ENCODE results near the gene FAM174B.

DNA sequence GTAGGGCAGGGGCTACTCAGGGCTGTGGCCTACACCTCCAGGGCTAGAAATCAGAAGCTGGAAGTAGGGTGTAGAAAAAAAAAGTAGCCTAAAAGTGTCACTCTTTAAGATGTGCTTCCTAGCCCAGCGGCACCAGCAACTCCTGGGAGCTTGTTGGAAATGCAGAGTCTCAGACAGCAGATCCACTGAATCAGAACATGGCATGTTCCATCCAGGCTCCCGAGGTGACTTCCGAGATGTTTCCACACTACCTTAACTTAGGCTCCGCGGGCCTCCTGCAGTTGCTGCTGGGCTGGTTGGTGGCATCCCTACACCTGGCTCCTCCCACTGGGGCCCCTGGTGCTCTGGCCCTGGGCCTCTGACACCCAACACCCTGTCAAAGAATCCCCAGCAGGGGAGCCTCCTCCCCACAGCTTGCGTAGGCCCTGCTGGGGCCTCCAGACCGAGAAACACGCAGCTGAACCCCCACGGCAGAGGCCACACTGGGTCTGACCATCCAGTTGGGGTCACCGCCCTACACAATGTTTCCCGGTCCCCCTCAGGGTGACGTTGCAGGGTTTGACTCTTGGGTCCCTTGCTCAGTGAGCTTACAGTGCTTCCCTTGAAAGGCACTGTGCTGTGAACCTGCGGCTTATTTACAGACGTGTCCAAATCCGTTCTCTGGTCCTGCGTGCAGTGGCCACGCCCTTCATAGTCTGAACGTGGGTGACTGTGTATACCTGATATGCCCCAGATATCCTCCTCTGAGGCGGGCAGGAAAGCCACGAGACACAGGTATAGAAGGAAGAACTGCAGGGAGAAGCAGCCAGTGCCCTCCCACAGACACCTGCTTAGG lies 46.5 kb downstream of the FAM174B start:
- TF ChIP-seq, protein P1, sequence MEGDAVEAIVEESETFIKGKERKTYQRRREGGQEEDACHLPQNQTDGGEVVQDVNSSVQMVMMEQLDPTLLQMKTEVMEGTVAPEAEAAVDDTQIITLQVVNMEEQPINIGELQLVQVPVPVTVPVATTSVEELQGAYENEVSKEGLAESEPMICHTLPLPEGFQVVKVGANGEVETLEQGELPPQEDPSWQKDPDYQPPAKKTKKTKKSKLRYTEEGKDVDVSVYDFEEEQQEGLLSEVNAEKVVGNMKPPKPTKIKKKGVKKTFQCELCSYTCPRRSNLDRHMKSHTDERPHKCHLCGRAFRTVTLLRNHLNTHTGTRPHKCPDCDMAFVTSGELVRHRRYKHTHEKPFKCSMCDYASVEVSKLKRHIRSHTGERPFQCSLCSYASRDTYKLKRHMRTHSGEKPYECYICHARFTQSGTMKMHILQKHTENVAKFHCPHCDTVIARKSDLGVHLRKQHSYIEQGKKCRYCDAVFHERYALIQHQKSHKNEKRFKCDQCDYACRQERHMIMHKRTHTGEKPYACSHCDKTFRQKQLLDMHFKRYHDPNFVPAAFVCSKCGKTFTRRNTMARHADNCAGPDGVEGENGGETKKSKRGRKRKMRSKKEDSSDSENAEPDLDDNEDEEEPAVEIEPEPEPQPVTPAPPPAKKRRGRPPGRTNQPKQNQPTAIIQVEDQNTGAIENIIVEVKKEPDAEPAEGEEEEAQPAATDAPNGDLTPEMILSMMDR (IDR thresholded peaks at IDR 0.05; ENCODE audit: insufficient read depth, low read length): no peak
- TF ChIP-seq GABPA (IDR thresholded peaks at IDR 0.05; ENCODE audit: low read depth) (no peak), POLR2AphosphoS5 (IDR thresholded peaks at IDR 0.05; ENCODE audit: low read depth) (no peak)

Data from HL-60 (cell line).